ENCODE results near the gene DIS3L2. TPM values are rescaled to one million over a fixed set of nuclear protein-coding genes. Genes with fewer than 3 reads are reported as not detected.

Gene DIS3L2
- total RNA-seq, 4 donors from 2014 or later, result 22.2 to 31.6 (median 27.8) TPM

- no peak for TF ChIP-seq CTCF (IDR thresholded peaks at IDR 0.05)
- ATAC-seq (ENCODE audit: low FRiP score) (no peak), DNase-seq (ENCODE audit: low spot score) (no peak)
These were observed 385.9 kb downstream of the DIS3L2 start for GRCh38 chr2:232347369-232347768.

GRCh38 chr2:232348936-232349335 lies 387.4 kb downstream of the DIS3L2 start:
- no peak for DNase-seq (ENCODE audit: low spot score)
- no peak for TF ChIP-seq CTCF (IDR thresholded peaks at IDR 0.05)
- no peak for ATAC-seq (ENCODE audit: low FRiP score)

GRCh38 chr2:232349546-232349945 lies 388.0 kb downstream of the DIS3L2 start:
- ATAC-seq (ENCODE audit: low FRiP score), result no peak
- no peak for TF ChIP-seq CTCF (IDR thresholded peaks at IDR 0.05)

GRCh38 chr2:232349946-232350635 lies 388.6 kb downstream of the DIS3L2 start:
- DNase-seq (ENCODE audit: low spot score), result no peak
- no peak for ATAC-seq (ENCODE audit: low FRiP score)
- TF ChIP-seq CTCF (IDR thresholded peaks at IDR 0.05), result no peak

More at GRCh38 chr2:232349546-232349945, 388.0 kb downstream of the DIS3L2 start:
- DNase-seq (ENCODE audit: low spot score), result no peak

GRCh38 chr2:232350804-232351685 lies 389.5 kb downstream of the DIS3L2 start:
- no peak for ATAC-seq (ENCODE audit: low FRiP score)
- no peak for TF ChIP-seq CTCF (IDR thresholded peaks at IDR 0.05)
- no peak for DNase-seq (ENCODE audit: low spot score)

- ATAC-seq (ENCODE audit: low FRiP score) (no peak), DNase-seq (ENCODE audit: low spot score) (no peak)
- no peak for TF ChIP-seq CTCF (IDR thresholded peaks at IDR 0.05)
These were observed 390.4 kb downstream of the DIS3L2 start for GRCh38 chr2:232351686-232352510.

Measured in omental fat pad (tissue), 4 donors.